ENCODE results near the gene HPRT1.

HPRT1 gene

GRCh38 chrX:134478374-134478773 lies 18.4 kb downstream of the HPRT1 start:
- no peak for DNase-seq

- DNase-seq, result no peak
Measured at GRCh38 chrX:134480061-134480460, 20.1 kb downstream of the HPRT1 start.

- DNase-seq, result no peak
Measured at GRCh38 chrX:134481339-134481738, 21.4 kb downstream of the HPRT1 start.

GRCh38 chrX:134482371-134482770 lies 22.4 kb downstream of the HPRT1 start:
- DNase-seq, result no peak

- no peak for DNase-seq
Measured at GRCh38 chrX:134484039-134484438, 24.1 kb downstream of the HPRT1 start.

- DNase-seq, result no peak
Measured at GRCh38 chrX:134501941-134502340, 42.0 kb downstream of the HPRT1 start.

- DNase-seq, result no peak
Measured at GRCh38 chrX:134502686-134503085, 42.7 kb downstream of the HPRT1 start.

- DNase-seq, result no peak
Measured at GRCh38 chrX:134512566-134512965, 52.6 kb downstream of the HPRT1 start.

- DNase-seq, result no peak
Measured at GRCh38 chrX:134513091-134513490, 53.1 kb downstream of the HPRT1 start.

- peak; percentile 56 for DNase-seq
Measured at GRCh38 chrX:134520860-134521390, 61.0 kb downstream of the HPRT1 start.

- no peak for DNase-seq
Measured at GRCh38 chrX:134524181-134524580, 64.2 kb downstream of the HPRT1 start.

GRCh38 chrX:134525086-134525792 lies 65.3 kb downstream of the HPRT1 start:
- DNase-seq, result no peak

- no peak for DNase-seq
Measured at GRCh38 chrX:134526399-134526798, 66.4 kb downstream of the HPRT1 start.

- DNase-seq, result no peak
Measured at GRCh38 chrX:134528960-134529359, 69.0 kb downstream of the HPRT1 start.

GRCh38 chrX:134529481-134529880 lies 69.5 kb downstream of the HPRT1 start:
- no peak for DNase-seq

GRCh38 chrX:134530845-134531244 lies 70.9 kb downstream of the HPRT1 start:
- no peak for DNase-seq

- DNase-seq, result no peak
Measured at GRCh38 chrX:134533352-134533751, 73.4 kb downstream of the HPRT1 start.

GRCh38 chrX:134533952-134534351 lies 74.0 kb downstream of the HPRT1 start:
- no peak for DNase-seq

GRCh38 chrX:134537179-134537955 lies 77.4 kb downstream of the HPRT1 start:
- DNase-seq, result no peak

GRCh38 chrX:134538316-134538715 lies 78.4 kb downstream of the HPRT1 start:
- no peak for DNase-seq

GRCh38 chrX:134541906-134542305 lies 81.9 kb downstream of the HPRT1 start:
- DNase-seq, result no peak

GRCh38 chrX:134542485-134542884 lies 82.5 kb downstream of the HPRT1 start:
- DNase-seq, result peak; percentile 13

GRCh38 chrX:134543288-134543687 lies 83.3 kb downstream of the HPRT1 start:
- no peak for DNase-seq

- DNase-seq, result no peak
Measured at GRCh38 chrX:134544135-134544512, 84.2 kb downstream of the HPRT1 start.
